NCI-H774 (cell line): ENCODE results near the gene LPCAT1.
"Not testable (repeated sequence)": the region's sequence is repeated elsewhere in the genome, so short reads cannot be mapped to it uniquely, and the experiment has no call there.

Source experiments
- DNase-seq: peaks from one replicate; lab custom pipeline; 2025; lab: John Stamatoyannopoulos, UW

LPCAT1 gene

DNA sequence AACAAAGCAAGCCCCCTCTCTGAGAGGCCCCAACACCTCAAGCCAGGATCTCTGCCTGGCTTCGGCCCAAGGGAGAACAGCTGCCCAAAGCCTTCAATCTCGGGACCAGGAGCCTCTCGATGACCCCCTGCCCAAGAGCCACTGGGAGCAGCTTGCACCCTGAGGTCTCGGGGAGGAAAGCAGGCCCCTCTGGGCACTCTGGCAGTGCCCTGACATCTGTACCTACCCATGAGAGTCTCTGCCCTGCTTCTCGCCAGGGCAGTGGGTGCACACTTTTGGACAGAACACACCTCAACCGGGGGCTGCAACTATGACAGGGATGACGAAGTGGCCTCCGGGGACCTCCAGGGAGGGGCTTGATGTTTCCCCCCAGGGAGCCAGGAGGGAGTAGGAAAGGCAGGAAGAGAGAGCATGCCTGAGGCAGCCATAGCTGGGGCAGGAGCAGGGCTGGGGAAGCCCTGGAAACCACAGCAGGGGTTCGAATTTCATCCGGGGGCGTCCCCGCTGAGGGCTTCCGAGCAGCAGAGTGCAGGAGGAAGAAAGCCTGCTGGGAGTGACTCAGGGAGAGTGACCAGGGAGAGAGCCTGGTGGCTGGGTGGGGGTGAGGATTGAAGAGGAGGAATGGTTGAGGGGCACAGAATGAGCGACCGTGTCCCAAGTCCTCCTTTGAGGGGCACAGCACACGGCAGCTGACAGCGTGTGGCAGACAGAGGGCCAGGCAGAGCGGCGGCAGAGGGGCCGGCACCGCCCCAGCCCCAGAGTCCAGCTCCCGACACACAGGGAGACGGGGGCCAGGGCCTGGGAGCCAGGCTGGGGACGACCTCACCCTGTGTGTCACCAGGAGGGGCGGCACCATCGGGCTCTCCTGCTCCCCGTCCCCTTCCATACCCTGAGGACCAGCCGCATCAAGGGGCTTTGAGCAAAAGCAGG, 1.8 kb downstream of the LPCAT1 start:
- DNase-seq = no peak

DNA sequence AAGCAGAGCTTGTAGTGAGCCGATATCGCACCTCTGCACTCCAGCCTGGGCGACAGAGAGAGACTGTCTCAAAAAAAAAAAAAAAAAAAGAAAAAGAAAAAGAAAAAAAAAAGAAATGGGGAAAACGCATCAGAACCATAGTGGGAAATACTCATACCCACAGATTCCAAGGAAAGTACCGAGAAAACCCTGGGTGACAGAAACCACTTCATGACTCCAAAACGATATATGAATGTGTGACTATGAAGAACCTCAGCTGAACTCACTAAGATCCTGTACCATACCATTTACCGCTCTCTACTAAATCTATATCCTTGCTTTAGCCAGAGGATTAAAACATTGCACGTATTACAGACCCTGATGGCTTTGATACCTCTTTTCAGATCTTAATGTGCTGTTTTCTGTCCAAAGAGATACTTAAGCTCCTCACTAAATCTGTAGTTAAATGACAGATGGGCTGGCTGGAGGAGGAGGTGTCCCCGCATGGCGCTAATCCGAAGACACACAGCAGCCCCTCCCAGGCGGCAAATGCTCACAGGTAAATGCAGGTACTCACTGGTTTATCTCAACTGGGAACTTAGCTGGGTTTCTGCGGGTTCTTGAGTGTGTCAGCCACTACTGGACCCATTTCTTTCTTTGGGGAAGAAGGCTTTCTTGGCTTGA, 2.8 kb downstream of the LPCAT1 start:
- DNase-seq = no peak

DNA sequence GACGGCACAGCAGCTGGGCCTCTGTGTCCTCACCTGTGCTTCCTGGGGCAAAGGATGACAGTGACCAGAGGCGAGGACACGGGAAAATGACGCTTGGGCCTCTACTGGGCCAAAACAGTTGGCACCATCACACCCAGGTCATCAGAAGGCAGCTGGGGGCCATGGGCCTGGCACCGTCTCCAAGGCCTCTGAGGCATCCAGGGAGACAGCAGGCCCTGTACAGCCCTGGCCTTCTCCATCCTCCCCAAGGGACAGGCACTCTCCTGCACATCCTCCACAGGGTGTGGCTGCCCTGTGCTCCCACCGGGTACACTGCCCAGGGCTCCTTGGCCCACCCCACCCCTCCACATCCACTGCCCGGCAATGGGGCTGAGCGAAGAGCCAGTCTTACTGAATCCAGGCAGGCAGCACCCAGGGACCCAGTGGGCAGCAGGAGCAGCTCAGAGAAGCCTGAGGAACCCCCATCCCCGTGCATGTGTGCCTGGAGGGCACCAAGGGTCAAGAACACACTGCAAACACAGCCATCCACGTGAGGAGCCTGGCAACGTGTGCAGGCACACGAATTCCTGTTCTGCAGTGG, 4.0 kb downstream of the LPCAT1 start:
- DNase-seq = no peak

DNA sequence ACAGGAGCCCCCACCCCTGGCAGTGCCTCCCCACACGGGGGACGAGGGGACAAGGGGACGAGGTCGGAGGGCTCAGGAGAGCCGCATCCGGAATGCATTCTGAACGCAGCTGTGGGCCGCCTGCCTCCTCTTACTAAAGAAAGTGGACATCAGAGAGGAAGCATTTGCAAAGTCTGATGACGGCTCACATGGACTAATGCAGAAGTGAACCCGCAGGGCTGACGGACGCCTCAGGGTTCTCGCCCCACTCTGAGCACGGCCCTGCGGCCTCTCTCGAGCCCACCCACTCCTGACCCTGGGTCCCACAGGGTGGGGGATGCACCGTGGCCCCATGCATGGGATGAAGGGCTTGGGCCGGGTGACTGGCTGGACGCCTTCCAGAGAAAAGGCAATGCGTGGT, 5.9 kb downstream of the LPCAT1 start:
- no peak for DNase-seq

DNA sequence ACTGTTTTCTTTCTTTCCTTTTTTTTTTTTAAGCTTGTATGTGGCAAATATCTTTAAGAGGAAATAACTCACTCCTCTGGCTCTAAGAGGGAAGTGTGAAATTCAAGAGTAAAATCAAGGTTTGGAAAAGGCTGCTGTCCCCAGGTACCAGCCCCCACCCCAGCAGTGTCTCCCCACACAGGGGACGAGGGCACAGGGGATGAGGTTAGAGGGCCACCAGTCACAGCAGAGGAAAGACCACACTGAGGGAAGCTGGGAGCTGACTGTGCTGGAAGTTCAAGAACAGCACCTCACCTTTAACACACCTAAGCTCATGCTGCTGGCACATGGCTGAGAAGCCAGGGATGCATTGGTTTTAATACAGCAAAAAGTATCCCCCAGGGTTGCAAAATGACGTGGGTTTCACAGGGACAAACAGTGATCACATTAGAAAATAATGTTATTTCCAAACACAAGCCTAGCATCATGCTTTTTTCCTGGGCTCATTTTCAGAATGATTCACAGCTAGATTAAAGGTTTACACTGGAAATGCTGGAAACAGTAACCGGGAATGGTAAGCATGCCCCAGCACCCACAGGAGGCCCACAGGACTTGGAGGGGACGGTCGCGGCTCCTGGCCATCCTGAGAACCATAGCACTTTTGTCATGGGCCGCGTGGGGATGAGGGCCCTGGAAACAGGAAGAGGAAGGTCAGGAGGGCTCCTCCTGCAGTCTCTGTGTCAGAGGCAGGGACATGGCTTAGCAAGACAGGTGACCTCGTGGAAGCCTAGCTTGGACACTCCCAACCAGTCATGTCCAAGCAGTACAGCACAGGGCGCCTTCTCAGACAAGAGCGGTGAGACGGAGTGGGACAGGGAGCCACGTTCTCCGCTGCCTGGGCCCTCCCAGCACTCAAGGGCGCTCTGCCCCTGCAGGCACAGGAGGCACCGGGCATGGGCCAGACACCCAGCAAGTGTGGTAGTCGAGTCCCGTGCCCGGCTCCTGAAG, 6.9 kb downstream of the LPCAT1 start:
- no peak for DNase-seq

DNA sequence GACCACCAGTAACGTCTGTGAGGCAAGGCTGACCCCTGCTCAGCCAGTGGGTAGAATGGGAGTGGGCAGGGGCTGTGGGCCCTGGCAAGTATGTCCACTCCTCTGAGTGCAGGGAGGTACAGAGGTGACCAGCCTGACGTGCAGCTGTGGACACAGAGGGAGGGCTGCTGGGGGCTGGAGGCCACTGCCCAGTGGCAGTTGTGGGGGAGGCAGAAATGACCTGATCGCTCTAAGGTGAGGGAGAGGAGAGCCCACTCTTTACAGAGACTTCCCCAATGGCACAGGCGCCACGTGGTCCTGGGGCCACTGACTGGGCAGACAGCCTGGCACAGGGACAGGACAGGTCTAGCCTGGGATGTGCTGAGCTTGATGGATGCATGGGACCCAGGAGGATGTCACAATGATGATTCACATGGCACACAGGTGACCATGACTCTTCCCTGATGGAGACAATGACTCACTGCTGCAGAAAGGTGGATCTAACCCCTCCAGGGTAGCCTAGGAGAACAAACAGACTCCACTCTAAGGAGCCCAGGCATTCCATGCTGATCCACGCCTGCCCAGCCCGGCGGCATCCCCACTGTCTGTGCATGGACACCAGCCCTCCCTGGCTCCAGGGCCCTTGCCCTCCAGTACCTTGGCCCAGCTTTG, 7.7 kb downstream of the LPCAT1 start:
- DNase-seq = no peak

DNA sequence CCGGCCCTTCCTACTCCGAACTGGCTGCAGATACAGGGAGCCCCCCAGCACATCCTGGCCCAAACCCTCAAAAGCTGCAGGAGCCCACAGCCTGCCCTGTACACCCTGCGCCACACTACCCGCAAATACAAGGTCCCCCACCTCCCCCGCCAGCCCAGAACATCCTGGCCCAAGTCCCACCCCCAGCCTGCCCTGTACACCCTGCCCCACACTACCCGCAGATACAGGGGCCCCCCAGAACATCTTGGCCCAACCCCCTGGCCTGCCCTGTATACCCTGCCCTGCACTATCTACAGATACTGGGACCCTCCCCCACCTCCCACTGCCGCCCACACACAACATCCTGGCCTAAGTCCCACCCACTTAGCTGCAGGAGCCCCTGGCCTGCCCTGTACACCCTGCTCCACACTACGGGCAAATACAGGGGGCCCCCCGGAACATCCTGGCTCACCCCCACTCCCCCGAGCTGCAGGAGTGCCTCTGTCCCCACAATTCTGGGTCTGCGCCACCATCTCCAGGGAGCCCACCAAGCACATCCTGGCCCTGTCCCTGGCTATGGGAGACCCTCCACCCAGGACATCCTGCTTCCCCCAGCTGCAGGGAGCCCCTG, 8.3 kb downstream of the LPCAT1 start:
- no peak for DNase-seq

DNA sequence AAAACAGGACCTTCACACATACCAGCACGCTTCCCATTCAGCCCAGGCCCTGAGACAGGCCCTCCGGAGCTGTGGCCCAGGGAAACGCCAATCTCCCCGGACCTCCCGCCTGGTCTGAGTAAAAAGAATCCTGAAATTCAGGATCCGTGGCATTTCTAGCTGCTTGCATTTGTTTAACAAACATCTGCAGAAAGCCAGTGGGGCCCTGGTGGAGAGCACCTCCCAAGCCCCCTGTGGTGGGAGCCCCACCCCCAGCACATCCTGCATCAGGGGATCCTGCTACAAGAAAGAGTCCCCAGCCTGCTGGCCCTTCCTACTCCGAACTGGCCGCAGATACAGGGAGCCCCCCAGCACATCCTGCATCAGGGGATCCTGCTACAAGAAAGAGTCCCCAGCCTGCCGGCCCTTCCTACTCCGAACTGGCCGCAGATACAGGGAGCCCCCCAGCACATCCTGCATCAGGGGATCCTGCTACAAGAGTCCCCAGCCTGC, 8.9 kb downstream of the LPCAT1 start:
- DNase-seq = not testable (repeated sequence)

DNA sequence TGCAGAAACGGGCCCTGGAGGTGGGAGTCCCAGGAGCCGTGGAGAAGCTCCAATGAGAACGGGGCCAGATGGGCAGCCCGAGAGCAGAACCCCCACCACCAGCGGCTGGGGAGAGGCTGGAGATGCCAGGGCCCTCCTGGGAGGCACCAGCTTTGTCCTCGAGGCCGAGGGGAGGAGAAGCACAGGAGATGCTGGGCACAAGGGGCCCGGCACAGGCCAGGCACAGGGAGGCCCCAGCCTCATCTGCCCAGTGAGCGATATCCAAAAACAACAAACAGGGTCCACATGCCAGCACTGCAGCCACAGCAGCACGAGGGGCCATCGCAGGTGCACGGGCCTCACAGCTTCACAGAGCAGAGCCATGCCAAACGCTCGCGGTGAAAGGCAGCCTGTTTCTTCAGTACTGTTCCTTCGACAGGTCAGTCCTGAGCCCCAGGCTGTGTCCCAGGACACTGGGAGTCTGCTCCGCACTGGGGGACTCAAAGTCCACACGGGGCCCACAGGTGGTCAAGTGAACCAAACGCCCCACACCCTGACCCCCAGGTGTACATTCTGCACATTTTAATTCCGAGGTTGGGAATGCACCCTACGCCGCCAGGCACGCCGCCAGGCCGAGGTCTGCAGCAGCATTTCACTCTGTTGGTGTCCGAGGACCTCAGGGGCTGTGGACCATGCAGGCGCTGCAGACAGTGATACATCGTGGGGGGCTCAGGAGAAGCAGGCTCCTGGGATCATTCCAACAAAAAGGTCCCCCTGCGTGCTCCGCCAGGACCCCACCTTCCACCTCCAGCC, 9.5 kb downstream of the LPCAT1 start:
- no peak for DNase-seq

DNA sequence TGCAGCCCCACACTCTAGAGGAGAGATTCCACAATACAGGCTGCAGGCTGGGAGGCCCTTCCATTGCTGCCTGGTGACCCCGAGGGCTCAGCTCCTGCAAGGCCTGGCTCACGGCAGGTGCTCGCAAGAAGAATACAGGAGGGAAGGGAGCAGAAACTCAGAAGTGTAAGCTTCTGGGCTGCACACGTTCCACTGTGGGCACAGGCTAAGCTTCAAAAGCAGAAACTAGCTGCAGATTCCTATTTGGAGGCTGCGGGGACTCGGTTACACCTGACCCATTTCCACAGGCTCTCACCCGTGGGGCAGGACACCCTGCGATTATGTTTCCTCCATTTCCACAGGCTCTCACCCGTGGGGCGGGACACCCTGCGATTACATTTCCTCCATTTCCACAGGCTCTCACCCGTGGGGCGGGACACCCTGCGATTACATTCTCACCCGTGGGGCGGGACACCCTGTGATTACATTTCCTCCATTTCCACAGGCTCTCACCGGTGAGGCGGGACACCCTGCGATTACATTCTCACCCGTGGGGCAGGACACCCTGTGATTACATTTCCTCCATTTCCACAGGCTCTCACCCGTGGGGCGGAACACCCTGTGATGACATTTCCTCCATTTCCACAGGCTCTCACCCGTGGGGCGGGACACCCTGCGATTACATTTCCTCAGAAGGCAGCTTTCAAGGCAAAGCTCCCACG, 10.3 kb downstream of the LPCAT1 start:
- DNase-seq = no peak

DNA sequence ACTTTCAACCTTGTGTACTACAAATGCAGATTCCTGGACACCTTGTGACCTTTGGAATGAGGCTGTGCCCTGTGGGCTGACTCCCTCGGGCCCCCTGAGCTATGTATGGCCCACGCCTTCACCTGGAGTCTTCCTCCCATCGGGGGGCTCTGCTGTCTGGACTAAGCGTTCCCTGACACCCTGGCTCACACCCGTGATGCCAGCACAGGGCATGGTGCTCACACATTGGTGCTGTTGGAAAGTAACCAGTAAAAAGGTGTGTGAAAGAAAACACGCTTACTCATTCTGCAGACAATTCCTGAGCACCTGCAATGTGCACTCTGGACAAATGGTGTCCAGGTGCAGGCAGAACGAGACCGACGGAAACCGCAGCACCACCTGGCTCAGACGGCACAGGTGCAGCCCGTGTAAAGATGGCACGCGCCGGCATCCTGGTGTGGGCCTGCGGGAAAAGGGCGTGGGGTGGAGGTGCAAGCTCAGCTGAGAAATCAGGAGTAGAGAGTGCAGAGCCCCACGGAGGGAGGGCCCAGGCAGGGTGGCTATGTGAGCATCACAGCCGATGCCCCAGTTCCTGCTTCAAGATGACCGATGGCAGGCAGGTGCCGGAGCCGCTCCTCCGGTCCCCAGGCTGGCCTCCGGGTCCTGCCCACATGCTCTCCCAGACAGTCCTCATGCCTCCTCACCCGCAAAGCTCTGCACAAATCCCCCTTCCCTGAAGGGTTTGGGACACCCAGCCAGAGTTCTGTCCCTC, 11.0 kb downstream of the LPCAT1 start:
- DNase-seq = peak; percentile 89

DNA sequence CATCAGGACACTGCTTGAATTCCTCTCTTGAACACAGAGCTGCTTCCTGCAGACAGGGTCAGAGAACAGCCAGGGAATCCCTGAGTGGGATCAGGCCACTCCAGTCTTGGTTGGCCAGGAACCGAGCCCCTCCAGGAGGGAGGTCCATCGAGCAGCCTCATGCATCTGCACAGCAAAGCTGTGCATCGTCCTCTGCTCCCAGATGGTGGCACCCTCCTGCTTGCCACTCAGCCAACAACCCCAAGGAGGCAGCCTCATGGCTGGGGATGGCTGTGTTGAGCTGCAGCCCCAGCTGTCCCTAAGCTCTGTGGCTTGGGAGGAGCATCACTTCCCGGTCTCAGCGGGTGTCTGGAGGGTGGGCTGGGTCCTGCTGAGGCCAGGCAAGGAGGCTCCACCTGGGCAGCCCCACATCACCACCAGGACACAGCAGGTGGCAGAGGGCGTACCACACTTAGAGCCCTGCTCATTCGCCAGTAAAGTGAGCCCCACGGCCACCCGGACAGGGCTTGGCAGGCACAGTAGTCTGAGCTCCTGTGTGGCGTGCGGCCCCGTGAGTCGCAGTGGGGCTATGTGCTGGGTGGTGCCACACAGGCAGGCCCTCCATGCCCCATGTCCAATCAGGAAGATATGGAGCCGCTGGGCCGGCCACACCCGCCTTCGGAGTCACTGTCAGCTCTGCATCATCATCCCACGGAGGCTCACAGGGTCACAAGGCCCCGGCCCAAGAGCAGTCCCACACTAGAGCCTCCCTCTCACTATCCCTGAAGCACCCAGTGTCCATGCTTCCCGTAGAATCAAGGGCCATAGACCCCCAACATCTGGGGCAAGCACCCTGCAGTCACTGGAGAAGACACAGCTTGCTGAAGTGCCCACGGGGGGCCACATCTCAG, 11.9 kb downstream of the LPCAT1 start:
- peak; percentile 76 for DNase-seq

DNA sequence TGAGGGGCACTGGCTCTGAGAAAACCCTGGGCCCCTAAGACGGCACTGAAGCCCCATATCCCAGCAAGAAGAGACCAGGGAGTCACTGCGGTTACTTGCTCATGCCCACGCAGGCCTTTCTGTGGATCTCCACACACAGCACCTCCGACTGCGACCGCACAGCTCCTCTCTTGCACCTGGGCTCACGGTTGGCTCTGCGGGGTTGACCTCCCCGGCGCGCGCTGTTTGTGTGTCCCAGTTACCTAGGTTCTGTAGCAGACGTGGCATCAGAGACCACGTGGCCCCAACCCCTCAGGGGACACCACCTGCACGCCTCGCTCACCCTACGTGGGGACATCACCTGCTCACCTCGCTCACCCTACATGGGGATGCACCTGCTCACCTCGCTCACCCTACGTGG, 12.7 kb downstream of the LPCAT1 start:
- DNase-seq = peak; percentile 87

DNA sequence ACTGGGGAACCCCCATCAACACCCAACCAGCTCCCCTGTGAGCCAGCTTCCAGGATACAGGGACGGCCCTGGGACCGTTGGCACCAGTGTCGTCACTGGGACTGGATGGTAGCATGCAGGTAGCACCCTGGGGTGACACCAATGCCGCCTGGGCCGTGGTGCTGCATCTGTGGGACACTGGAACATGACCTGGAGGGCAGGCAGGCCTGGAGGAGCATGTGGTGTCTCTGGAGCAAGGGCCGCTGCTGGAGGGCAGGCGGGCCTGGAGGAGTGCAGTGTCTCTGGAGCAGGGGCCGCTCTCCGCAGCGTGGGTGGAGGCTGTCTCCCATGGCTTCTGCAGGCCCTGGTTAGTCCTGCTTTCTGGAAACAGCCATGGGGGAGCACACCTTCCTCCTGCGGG, 13.1 kb downstream of the LPCAT1 start:
- no peak for DNase-seq

DNA sequence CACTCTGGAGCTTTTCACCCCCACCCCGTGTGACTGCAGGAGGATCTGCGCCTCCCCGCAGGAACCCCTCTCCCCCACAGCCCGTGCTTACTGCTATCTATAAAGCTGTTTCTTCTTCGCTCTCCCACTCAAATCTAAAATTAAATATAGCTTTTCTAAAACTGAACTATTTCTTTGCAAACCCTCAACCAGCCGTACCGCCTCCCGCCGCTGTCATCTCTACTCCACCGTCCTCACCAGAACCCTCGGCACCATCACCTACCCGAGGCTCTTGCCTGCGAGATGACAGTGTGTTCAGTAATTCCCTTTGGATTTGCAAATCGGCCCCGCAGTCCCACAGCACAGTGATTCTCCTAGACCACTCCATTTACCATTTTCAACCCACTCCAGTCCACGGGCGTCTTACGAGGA, 13.6 kb downstream of the LPCAT1 start:
- DNase-seq = no peak

DNA sequence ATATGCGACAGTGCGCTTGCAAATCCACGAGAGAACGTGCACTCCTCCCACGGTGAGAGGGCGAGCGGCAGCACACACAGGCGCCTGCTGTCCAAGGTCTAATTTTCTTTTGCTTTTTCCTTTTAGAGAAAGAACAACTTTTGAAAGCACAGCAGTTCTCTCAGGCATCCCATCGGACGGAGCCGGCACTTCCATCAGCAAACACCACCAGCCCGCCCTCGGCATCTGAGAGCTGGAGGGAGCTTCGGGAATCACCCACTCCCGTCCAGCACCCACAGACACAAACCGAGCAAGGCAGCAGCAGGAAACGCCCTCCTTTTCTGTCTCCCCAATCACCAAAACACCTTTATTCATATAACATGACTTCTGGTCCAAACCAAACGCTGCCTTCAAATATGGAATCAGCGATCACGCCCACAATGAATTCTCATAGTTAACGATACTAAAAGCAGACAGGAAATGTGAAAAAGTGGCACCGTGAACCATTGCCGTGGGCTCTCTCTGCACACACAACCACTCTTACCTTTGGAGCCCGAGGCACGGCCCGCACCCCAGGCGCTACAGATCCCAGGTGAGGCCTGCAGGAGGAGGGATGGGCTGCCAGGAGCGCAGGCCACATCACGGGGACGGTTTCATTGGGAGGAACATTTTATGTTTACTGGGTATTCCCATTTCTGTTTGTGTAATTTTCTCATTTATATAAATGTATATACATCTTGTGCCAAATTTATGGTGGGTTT, 14.2 kb downstream of the LPCAT1 start:
- DNase-seq = no peak
